HCT116 (cell line): ENCODE results near the gene MBP.
"Not testable (repeated sequence)": the region's sequence is repeated elsewhere in the genome, so short reads cannot be mapped to it uniquely, and the experiment has no call there.

Experiments used
- POLR2AphosphoS5 ChIP-seq: IDR thresholded peaks from 2 replicates; pipeline ENCODE4 v1.6.1; 2011; ENCODE audit warnings: mild to moderate bottlenecking, low read depth, low read length, moderate library complexity
- RAD21 ChIP-seq: IDR thresholded peaks from 2 replicates; pipeline ENCODE4 v1.6.1; 2012; ENCODE audit warnings: low read depth, mild to moderate bottlenecking
- ZFX ChIP-seq: fragments of 450-650 bp; IDR thresholded peaks from 2 replicates; pipeline ENCODE4 v1.6.1; 2017
- ZNF274 ChIP-seq: fragments of 200-500 bp; sonication (Bioruptor generic); IDR thresholded peaks from 2 replicates; pipeline ENCODE4 v1.6.1; 2014; ENCODE audit warnings: mild to moderate bottlenecking, low read depth, low read length, inconsistent platforms
- TF ChIP-seq, protein P1 (sequence below), 3 experiments: fragments of 200-600 bp in 1 of 3; sonication (generic) in 1 of 3; IDR thresholded peaks in 2 of 3; conservative IDR thresholded peaks in 1 of 3; 2 replicates each; pipeline ENCODE4 v1.5.1; 2012 to 2017; ENCODE audit warnings: low read depth in 2 of 3, low read length in 2 of 3, antibody characterized with exemption in 1 of 3, borderline replicate concordance in 1 of 3, control low read depth in 1 of 3, mild to moderate bottlenecking in 1 of 3, mixed read lengths in 1 of 3, mixed run types in 1 of 3, moderate library complexity in 1 of 3; ENCODE audit not compliant: insufficient read depth in 1 of 3
- TF ChIP-seq, protein P2 (sequence below): IDR thresholded peaks from 2 replicates; pipeline ENCODE4 v1.6.1; 2012; ENCODE audit warnings: low read depth
- TF ChIP-seq, protein P3 (sequence below): IDR thresholded peaks from 2 replicates; pipeline ENCODE4 v1.6.1; 2011; ENCODE audit warnings: mild to moderate bottlenecking, low read length, moderate library complexity; ENCODE audit not compliant: insufficient replicate concordance; ENCODE audit errors: extremely low read depth

DNA sequence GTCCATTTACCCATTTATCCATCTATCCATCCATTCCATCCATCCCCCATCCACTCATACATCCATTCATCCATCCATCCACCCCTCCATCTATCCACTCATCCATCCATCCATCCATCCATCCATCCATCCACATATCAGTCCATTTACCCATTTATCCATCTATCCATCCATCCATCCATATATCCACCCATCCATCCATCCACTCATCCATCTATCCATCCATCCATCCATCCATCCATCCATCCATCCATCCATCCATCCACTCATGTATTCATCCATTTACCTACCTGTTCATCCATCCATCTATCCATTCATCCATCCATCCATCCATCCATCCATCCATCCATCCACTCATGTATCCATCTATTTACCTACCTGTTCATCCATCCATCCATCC, 113.9 kb downstream of the MBP start:
- TF ChIP-seq, protein P1, sequence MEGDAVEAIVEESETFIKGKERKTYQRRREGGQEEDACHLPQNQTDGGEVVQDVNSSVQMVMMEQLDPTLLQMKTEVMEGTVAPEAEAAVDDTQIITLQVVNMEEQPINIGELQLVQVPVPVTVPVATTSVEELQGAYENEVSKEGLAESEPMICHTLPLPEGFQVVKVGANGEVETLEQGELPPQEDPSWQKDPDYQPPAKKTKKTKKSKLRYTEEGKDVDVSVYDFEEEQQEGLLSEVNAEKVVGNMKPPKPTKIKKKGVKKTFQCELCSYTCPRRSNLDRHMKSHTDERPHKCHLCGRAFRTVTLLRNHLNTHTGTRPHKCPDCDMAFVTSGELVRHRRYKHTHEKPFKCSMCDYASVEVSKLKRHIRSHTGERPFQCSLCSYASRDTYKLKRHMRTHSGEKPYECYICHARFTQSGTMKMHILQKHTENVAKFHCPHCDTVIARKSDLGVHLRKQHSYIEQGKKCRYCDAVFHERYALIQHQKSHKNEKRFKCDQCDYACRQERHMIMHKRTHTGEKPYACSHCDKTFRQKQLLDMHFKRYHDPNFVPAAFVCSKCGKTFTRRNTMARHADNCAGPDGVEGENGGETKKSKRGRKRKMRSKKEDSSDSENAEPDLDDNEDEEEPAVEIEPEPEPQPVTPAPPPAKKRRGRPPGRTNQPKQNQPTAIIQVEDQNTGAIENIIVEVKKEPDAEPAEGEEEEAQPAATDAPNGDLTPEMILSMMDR (IDR thresholded peaks at IDR 0.05 in 2 of 3, conservative IDR thresholded peaks at IDR 0.05 in 1 of 3; ENCODE audit: borderline replicate concordance in 1 of 3, insufficient read depth in 1 of 3, low read depth in 2 of 3, low read length in 2 of 3) = not testable (repeated sequence)
- TF ChIP-seq, protein P2, sequence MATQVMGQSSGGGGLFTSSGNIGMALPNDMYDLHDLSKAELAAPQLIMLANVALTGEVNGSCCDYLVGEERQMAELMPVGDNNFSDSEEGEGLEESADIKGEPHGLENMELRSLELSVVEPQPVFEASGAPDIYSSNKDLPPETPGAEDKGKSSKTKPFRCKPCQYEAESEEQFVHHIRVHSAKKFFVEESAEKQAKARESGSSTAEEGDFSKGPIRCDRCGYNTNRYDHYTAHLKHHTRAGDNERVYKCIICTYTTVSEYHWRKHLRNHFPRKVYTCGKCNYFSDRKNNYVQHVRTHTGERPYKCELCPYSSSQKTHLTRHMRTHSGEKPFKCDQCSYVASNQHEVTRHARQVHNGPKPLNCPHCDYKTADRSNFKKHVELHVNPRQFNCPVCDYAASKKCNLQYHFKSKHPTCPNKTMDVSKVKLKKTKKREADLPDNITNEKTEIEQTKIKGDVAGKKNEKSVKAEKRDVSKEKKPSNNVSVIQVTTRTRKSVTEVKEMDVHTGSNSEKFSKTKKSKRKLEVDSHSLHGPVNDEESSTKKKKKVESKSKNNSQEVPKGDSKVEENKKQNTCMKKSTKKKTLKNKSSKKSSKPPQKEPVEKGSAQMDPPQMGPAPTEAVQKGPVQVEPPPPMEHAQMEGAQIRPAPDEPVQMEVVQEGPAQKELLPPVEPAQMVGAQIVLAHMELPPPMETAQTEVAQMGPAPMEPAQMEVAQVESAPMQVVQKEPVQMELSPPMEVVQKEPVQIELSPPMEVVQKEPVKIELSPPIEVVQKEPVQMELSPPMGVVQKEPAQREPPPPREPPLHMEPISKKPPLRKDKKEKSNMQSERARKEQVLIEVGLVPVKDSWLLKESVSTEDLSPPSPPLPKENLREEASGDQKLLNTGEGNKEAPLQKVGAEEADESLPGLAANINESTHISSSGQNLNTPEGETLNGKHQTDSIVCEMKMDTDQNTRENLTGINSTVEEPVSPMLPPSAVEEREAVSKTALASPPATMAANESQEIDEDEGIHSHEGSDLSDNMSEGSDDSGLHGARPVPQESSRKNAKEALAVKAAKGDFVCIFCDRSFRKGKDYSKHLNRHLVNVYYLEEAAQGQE = not testable (repeated sequence)
- not testable (repeated sequence) for TF ChIP-seq ZNF274, POLR2AphosphoS5, RAD21, ZFX
- TF ChIP-seq, protein P3, sequence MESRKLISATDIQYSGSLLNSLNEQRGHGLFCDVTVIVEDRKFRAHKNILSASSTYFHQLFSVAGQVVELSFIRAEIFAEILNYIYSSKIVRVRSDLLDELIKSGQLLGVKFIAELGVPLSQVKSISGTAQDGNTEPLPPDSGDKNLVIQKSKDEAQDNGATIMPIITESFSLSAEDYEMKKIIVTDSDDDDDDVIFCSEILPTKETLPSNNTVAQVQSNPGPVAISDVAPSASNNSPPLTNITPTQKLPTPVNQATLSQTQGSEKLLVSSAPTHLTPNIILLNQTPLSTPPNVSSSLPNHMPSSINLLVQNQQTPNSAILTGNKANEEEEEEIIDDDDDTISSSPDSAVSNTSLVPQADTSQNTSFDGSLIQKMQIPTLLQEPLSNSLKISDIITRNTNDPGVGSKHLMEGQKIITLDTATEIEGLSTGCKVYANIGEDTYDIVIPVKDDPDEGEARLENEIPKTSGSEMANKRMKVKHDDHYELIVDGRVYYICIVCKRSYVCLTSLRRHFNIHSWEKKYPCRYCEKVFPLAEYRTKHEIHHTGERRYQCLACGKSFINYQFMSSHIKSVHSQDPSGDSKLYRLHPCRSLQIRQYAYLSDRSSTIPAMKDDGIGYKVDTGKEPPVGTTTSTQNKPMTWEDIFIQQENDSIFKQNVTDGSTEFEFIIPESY = not testable (repeated sequence)
